ENCODE results near the gene BBOF1. TPM values are rescaled to one million over a fixed set of nuclear protein-coding genes. Genes with fewer than 3 reads are reported as not detected.
A peak's percentile ranks its signal among the peaks of the same experiment; 100 is the strongest.
"Not testable (repeated sequence)": the region's sequence is repeated elsewhere in the genome, so short reads cannot be mapped to it uniquely, and the experiment has no call there.

BBOF1 gene
- total and polyA plus RNA-seq, 2 donors (not counting 1 experiment from before 2014, with no cell fraction given) = 0.49 to 2.6 TPM

DNA sequence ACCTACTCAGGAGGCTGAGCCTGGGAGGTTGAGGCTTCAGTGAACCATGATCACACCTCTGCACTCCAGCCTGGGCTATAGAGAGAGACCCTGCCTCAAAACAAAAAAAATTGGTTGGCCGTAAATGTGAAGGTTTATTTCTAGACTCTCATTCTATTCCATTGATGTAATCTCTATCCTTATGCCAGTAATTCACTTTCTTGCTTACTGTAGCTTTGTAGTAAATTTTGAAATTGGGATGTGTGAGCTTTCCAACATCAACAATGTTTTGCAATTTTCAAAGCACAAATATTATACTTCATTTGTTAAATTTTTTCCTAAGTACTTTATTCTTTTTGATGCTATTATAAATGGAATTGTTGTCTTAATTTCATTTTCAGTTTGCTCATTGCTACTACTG is 90.2 kb downstream of the BBOF1 start:
- Histone ChIP-seq H3K4me2 (replicated peaks; ENCODE audit: low read depth, low read length, poor library complexity, severe bottlenecking) (no peak overlapping the region), H3K36me3 (replicated peaks in 1 of 2; ENCODE audit: control extremely low read depth in 1 of 2, control insufficient read depth in 1 of 2, extremely low read depth in 1 of 2, insufficient read depth in 2 of 2, low read length in 1 of 2) (peaks cover 0 to 14% of the 10 kb centered on the region in 2 experiments), H3K79me2 (ENCODE audit: control insufficient read depth, insufficient read depth, low read length) (no peaks in the 10 kb centered on the region), H3K9me3 (ENCODE audit: control extremely low read depth in 1 of 3, control insufficient read depth in 2 of 3, insufficient read depth in 1 of 3, low read length in 2 of 3) (no peaks in the 10 kb centered on the region), H2AFZ (ENCODE audit: insufficient read depth, low read depth, low read length, poor library complexity, severe bottlenecking) (no peak overlapping the region), H3K4me1 (ENCODE audit: control insufficient read depth in 2 of 2, insufficient read depth in 2 of 2, low read length in 2 of 2) (no peaks in the 10 kb centered on the region), H4K20me1 (ENCODE audit: control insufficient read depth, insufficient read depth, low read length, poor library complexity, severe bottlenecking) (no peaks in the 10 kb centered on the region), H3K9ac (ENCODE audit: low read length) (no peak overlapping the region), H3K27me3 (replicated peaks in 1 of 4; ENCODE audit: control extremely low read depth in 1 of 4, control insufficient read depth in 3 of 4, insufficient read depth in 4 of 4, low read length in 3 of 4) (no peaks in the 10 kb centered on the region), H3K4me3 (ENCODE audit: control extremely low read depth in 1 of 5, extremely low read depth in 1 of 5, insufficient read depth in 1 of 5, low read depth in 2 of 5, low read length in 4 of 5) (no peak overlapping the region), H3K27ac (ENCODE audit: low read length in 2 of 2) (no peak overlapping the region)
- ChIA-PET POLR2A (no interaction called here), CTCF (interaction anchor here (1.4 to 2.7 kb wide), 2 partner anchors 9 to 143 kb away, joined by 4 to 10 read pairs; no protein-coding TSS in a partner anchor)
- no CpG with 5 or more reads among the region's 1 CpG for WGBS (ENCODE audit: insufficient coverage)
- Mint-ChIP-seq H3K4me1 (no peaks in the 10 kb centered on the region), H3K27me3 (no peaks in the 10 kb centered on the region), H3K4me3 (no peak overlapping the region), H3K9me3 (ENCODE audit: insufficient read depth) (no peaks in the 10 kb centered on the region), H3K27ac (no peak overlapping the region)
- DNase-seq (no peak), ATAC-seq (ENCODE audit: low read depth) (no peak)
- TF ChIP-seq EZH2 (IDR thresholded peaks at IDR 0.05; ENCODE audit: borderline replicate concordance, insufficient read depth, low read depth, low read length, poor library complexity, severe bottlenecking) (no peak), CTCF (IDR thresholded peaks at IDR 0.05) (no peak)
- intact Hi-C loops (cut with micrococcal nuclease) = no loop called here

DNA sequence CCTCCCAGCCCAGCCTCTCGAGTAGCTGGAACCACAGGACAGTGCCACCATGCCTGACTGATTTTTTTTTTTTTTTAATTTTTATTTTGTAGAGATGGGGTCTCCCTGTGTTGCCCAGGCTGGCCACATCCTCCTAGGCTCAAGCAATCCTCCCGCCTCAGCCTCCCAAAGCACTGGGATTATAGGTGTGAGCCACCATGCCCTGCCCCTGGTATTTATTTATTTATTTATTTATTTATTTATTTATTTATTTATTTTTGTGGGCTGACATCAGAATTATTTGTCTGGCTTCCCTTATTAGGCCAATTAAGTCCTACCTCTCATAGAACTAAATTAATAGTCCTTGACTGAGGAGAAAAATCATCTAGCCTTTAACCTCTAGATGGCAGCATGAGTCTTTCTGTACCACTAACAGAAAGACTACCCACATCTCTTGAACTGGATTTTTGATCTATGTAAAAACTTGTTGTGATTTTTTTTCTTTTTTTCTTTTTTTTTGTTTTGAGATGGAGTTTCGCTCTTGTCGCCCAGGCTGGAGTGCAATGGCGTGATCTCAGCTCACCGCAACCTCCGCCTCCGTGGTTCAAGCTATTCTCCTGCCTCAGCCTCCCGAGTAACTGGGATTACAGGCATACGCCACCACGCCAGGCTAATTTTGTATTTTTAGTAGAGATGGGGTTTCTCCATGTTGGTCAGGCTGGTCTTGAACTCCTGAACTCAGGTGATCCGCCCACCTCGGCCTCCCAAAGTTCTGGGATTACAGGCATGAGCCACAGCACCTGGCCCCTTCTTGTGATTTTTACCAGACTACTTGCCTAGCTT is 92.5 kb downstream of the BBOF1 start:
- H3K4me2 ChIP-seq (replicated peaks; ENCODE audit: low read depth, low read length, poor library complexity, severe bottlenecking); H3K27me3 ChIP-seq (replicated peaks in 1 of 4; ENCODE audit: control extremely low read depth in 1 of 4, control insufficient read depth in 3 of 4, insufficient read depth in 4 of 4, low read length in 3 of 4); H2AFZ ChIP-seq (ENCODE audit: insufficient read depth, low read depth, low read length, poor library complexity, severe bottlenecking); H3K4me3 ChIP-seq (ENCODE audit: control extremely low read depth in 1 of 5, extremely low read depth in 1 of 5, insufficient read depth in 1 of 5, low read depth in 2 of 5, low read length in 4 of 5); H3K9me3 Mint-ChIP-seq (ENCODE audit: insufficient read depth); H3K27ac ChIP-seq (ENCODE audit: low read length in 2 of 2); ATAC-seq (ENCODE audit: low read depth); H3K4me1 Mint-ChIP-seq; H4K20me1 ChIP-seq (ENCODE audit: control insufficient read depth, insufficient read depth, low read length, poor library complexity, severe bottlenecking); H3K9ac ChIP-seq (ENCODE audit: low read length); H3K27ac Mint-ChIP-seq; H3K27me3 Mint-ChIP-seq; H3K4me1 ChIP-seq (ENCODE audit: control insufficient read depth in 2 of 2, insufficient read depth in 2 of 2, low read length in 2 of 2); H3K9me3 ChIP-seq (ENCODE audit: control extremely low read depth in 1 of 3, control insufficient read depth in 2 of 3, insufficient read depth in 1 of 3, low read length in 2 of 3); POLR2A ChIA-PET; H3K79me2 ChIP-seq (ENCODE audit: control insufficient read depth, insufficient read depth, low read length); H3K4me3 Mint-ChIP-seq: not testable (repeated sequence)
- TF ChIP-seq CTCF (IDR thresholded peaks at IDR 0.05) = peak; percentile 65
- peak; percentile 52 for DNase-seq
- H3K36me3 ChIP-seq (replicated peaks in 1 of 2; ENCODE audit: control extremely low read depth in 1 of 2, control insufficient read depth in 1 of 2, extremely low read depth in 1 of 2, insufficient read depth in 2 of 2, low read length in 1 of 2) = peaks cover 0 to 12% of the 10 kb centered on the region in 2 experiments
- intact Hi-C loops (cut with micrococcal nuclease) = loop anchor here (1.0 kb wide), 1 partner anchor 146 kb away; no protein-coding TSS in a partner anchor
- CTCF ChIA-PET = interaction anchor here (0.6 to 2.2 kb wide), 17 partner anchors 9 to 737 kb away, joined by 3 to 16 read pairs (median 4); no protein-coding TSS in a partner anchor
- 90% methylated on average over 9 of the region's 13 CpGs for WGBS (ENCODE audit: insufficient coverage)
